Stimulated activated CD8-positive, alpha-beta memory T cell treated with anti-CD3 and anti-CD28 coated beads, Interleukin-4, amount 100 ng/mL, for 48 hours (primary cell): ENCODE data around the gene ROPN1B.

ENCODE experiments used
- DNase-seq: peaks from one replicate; pipeline ENCODE4 v3.0.0-alpha.2; 2020

ROPN1B gene

GRCh38 chr3:126005951-126006350 is 37.0 kb downstream of the ROPN1B start:
- DNase-seq, result no peak

- no peak for DNase-seq
These were observed 39.2 kb downstream of the ROPN1B start for GRCh38 chr3:126008219-126008618.

GRCh38 chr3:126009181-126009580 is 40.2 kb downstream of the ROPN1B start:
- no peak for DNase-seq

- no peak for DNase-seq
These were observed 44.8 kb downstream of the ROPN1B start for GRCh38 chr3:126013751-126014156.

- DNase-seq, result no peak
These were observed 45.3 kb downstream of the ROPN1B start for GRCh38 chr3:126014252-126014651.

- DNase-seq, result no peak
These were observed 46.1 kb downstream of the ROPN1B start for GRCh38 chr3:126015075-126015474.

GRCh38 chr3:126016616-126017015 is 47.6 kb downstream of the ROPN1B start:
- DNase-seq, result no peak

GRCh38 chr3:126017362-126017761 is 48.4 kb downstream of the ROPN1B start:
- DNase-seq, result no peak

- no peak for DNase-seq
These were observed 49.6 kb downstream of the ROPN1B start for GRCh38 chr3:126018545-126018944.

- DNase-seq, result no peak
These were observed 50.0 kb downstream of the ROPN1B start for GRCh38 chr3:126018995-126019394.

GRCh38 chr3:126019683-126020082 is 50.7 kb downstream of the ROPN1B start:
- no peak for DNase-seq

- DNase-seq, result no peak
These were observed 52.2 kb downstream of the ROPN1B start for GRCh38 chr3:126021224-126021623.

- DNase-seq, result no peak
These were observed 52.7 kb downstream of the ROPN1B start for GRCh38 chr3:126021702-126022101.

GRCh38 chr3:126022741-126023359 is 53.9 kb downstream of the ROPN1B start:
- peak; percentile 10 for DNase-seq

GRCh38 chr3:126023390-126023789 is 54.4 kb downstream of the ROPN1B start:
- DNase-seq, result no peak

- DNase-seq, result peak; percentile 8
These were observed 55.3 kb downstream of the ROPN1B start for GRCh38 chr3:126024049-126024854.

- peak; percentile 10 for DNase-seq
These were observed 56.2 kb downstream of the ROPN1B start for GRCh38 chr3:126025116-126025729.

GRCh38 chr3:126025862-126026261 is 56.9 kb downstream of the ROPN1B start:
- DNase-seq, result peak; percentile 10

GRCh38 chr3:126026277-126026751 is 57.3 kb downstream of the ROPN1B start:
- peak; percentile 17 for DNase-seq

- DNase-seq, result peak; percentile 5
These were observed 57.8 kb downstream of the ROPN1B start for GRCh38 chr3:126026761-126027160.

GRCh38 chr3:126028096-126028495 is 59.1 kb downstream of the ROPN1B start:
- peak; percentile 17 for DNase-seq

- DNase-seq, result no peak
These were observed 60.3 kb downstream of the ROPN1B start for GRCh38 chr3:126029241-126029640.

- no peak for DNase-seq
These were observed 61.5 kb downstream of the ROPN1B start for GRCh38 chr3:126030455-126030854.

- DNase-seq, result no peak
These were observed 63.0 kb downstream of the ROPN1B start for GRCh38 chr3:126031981-126032471.
